Measurements from ENCODE around the gene LRP3.

GRCh38 chr19:33161201-33161600 lies 32.9 kb upstream of the LRP3 start:
- no peak for TF ChIP-seq EP300 (IDR thresholded peaks at IDR 0.05)
- no peak for TF ChIP-seq CTCF (IDR thresholded peaks at IDR 0.05)
